AG08395 (cell line): Measurements from ENCODE around the gene GMCL2.

Source experiments
- DNase-seq: peaks from one replicate; pipeline ENCODE4 v3.0.0; 2012; ENCODE audit warnings: mixed read lengths, low spot score

Gene GMCL2

DNA sequence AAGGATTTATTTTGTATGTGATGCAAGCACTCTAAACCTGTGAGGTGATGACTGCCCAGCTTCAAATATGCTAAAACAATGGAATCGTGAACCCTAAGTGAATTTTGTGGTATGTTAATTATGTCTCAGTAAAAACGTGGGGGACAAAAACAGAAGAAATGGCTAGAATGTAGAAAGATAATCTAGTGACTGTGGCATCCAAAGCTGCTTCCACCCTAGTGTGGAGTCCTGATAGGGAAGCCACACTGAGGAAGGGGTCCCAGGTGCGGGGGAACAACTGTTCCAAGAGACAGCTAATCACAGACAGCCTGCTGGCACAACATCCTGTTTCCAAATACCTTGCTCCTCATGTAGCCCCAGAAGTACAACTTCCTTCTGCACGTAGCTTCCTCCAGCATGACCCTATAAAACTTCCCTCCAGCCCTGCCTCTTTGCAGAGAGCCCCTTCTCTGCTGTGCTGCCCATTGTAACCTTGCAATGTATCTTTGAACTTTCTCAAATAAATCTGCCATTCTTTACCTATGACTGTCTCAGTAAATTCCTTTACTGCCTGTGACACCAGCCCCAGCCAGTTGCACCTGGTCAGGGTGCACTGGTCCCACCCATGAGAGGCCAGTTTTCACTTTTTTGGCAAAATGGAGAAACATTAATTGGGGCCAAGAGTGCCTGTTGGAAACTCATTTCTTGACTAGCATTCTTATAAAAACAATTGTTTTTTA lies 4.9 kb downstream of the GMCL2 start:
- DNase-seq: no peak

- no peak for DNase-seq
Observed at GRCh38 chr5:178180141-178180863, 6.9 kb downstream of the GMCL2 start.

- DNase-seq: no peak
Observed at GRCh38 chr5:178177569-178177968, 9.6 kb downstream of the GMCL2 start.

- no peak for DNase-seq
Observed at GRCh38 chr5:178176791-178177190, 10.4 kb downstream of the GMCL2 start.

GRCh38 chr5:178174456-178174855 lies 12.7 kb downstream of the GMCL2 start:
- DNase-seq: no peak

- DNase-seq: no peak
Observed at GRCh38 chr5:178170455-178170854, 16.7 kb downstream of the GMCL2 start.

- no peak for DNase-seq
Observed at GRCh38 chr5:178165581-178165980, 21.6 kb downstream of the GMCL2 start.

DNA sequence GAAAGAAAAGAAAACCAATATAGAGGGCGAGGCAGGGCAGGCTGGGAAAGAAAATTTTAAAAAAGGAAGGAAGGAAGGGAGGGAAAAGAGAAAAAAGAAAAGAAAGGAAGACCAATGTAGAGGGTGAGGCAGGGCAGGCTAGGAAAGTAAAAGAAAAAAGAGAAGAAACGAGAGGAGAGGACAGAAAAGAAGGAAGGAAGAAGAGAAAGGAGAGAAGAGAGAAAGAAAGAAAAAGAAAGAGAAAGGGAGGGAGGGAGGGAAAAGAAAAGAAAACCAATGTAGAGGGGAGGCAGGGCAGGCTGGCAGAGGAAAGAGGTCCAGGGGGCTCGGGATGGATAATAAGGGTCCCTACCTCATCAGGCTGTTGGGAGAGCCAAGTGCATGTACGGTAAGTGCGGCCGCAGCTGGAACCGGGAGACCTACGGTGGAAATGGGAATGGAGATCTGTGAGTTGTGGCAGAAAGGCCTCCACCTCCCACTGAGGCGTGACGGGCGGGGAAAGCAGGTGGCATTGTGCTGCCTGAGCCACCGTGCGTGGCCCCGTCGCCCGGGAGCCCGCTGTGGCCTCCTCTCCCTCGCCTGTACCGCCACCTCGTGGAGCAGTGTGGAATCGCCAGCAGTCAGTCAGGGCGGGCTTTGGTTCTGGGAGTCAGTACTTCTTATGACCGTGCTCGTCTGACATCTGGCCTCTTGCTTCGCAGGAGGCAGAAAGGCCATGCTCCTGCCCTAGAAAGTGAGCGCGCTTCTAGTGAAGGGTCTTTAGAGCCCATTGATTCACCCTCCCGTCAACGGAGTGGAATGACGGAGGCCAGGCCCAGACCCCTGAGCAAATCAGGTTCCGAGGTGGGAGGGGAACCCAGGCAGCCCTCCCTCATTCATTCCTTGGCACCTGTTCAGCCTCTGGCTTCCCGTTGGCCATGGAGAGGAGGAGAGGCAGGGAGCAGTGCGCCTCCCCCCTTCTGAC lies 23.1 kb downstream of the GMCL2 start:
- peak; percentile 90 for DNase-seq

DNA sequence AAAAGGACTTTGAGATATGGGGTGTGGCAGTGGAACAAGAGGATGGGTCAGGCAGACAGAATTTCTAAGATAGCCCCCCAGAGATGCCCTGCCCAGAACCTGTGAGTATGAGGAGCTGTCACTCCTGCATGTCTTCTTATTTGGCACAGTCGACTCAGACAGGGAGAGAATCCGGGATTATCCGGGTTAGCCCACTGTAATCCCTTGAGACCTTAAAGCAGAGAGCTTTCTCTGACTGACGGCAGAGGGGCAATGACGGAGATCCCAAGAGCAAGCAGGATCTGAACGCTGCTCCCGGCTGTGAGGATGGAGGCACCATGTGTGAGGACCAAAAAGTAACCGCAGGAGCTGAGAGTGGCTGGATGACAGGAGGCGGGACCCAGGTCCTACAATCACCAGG lies 24.7 kb downstream of the GMCL2 start:
- no peak for DNase-seq

- DNase-seq: no peak
Observed at GRCh38 chr5:178160176-178160575, 27.0 kb downstream of the GMCL2 start.

DNA sequence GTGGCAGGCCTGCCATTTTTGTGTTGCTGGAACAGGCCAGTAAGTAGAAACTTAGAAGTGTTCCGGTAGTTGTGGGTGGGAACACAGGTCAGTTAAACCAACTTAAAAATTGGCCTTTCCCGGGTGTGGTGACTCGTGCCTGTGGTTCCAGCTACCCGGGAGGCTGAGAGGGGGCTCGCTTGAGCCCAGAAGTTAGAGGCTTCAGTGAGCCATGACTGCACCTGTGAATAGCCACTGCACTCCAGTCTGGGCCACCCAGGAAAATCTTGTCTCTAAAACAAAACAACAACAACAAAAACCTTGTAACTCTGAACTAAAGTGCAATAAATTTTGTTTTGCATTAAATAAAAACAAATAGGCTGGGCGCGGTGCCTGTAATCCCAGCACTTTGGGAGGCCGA lies 32.1 kb downstream of the GMCL2 start:
- DNase-seq: no peak

- peak; percentile 99 for DNase-seq
Observed at GRCh38 chr5:178153530-178154340, 33.4 kb downstream of the GMCL2 start, which contains the start of gene NHP2. NHP2 (minus strand) TSS chr5:178153885; CDS start chr5:178153817, 68 bp downstream.

GRCh38 chr5:178152491-178153444 lies 34.4 kb downstream of the GMCL2 start:
- no peak for DNase-seq

- DNase-seq: no peak
Observed at GRCh38 chr5:178150977-178151734, 36.0 kb downstream of the GMCL2 start.

DNA sequence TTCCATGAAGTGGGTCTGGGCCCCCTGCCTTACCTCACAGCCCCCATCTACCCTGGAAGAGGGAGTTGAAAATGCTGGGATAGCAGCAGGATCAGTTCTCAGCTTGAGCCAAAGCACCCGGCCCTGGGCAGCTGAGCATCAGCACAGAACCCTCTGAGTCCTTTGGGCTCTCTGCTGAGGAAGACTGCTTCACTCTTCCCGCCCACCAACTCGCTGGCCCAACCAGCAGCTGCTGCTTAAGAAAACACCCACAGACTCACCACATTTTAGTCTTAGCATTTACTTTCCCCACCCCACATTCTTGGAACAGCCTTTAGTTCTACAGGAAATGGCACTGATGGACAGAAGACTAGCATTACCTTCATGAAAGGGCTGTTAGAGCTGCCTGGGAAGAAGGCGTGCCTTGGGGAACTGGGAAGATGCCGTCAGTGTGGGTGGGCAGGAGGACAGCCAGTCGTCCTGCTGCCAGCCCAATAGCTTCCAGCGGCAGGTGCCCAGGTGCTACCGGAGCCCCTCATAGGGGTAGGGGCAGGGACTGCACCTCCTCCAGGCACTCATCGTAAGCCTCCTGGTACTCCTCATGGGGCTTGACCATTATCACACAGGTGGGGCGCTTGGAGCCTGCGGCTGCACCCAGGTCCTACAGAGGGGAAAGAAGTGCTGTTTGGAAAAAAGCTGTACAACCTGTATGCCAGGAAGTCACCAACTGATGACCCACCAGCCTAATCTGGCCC lies 37.8 kb downstream of the GMCL2 start:
- no peak for DNase-seq

DNA sequence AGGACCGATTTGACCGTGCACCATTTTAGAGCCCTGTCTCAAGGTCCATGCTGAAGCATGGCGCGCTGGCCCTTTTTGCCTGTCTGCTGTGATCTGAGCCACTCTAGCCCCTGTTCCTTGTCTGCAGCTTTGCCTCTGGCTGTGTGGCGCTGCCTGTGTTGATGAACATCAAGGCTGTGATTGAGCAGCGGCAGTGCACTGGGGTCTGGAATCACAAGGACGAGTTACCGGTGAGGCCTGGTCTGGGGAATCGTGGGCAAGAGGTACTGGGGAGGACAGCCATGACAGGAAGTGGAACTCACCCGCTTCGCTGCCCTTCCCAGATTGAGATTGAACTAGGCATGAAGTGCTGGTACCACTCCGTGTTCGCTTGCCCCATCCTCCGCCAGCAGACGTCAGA lies 39.8 kb downstream of the GMCL2 start:
- DNase-seq: no peak

GRCh38 chr5:178145965-178146820 lies 41.0 kb downstream of the GMCL2 start:
- peak; percentile 50 for DNase-seq

GRCh38 chr5:178143901-178144300 lies 43.3 kb downstream of the GMCL2 start:
- no peak for DNase-seq
